Measurements from ENCODE around the gene KMT5C.

The KMT5C gene

GRCh38 chr19:55355213-55355821 is 15.6 kb downstream of the KMT5C start:
- no peak for TF ChIP-seq CTCF (IDR thresholded peaks at IDR 0.05)
- no peak overlapping the region for H3K4me3 ChIP-seq
- H3K27ac ChIP-seq, result no peak overlapping the region
- DNase-seq (ENCODE audit: low spot score), result no peak

- DNase-seq (ENCODE audit: low spot score), result no peak
- TF ChIP-seq CTCF (IDR thresholded peaks at IDR 0.05), result no peak
- Histone ChIP-seq H3K27ac (no peak overlapping the region), H3K4me3 (no peak overlapping the region)
These were observed 18.8 kb downstream of the KMT5C start for GRCh38 chr19:55358493-55358892.

- Histone ChIP-seq H3K27ac (no peak overlapping the region), H3K4me3 (no peak overlapping the region)
- no peak for TF ChIP-seq CTCF (IDR thresholded peaks at IDR 0.05)
- no peak for DNase-seq (ENCODE audit: low spot score)
These were observed 19.6 kb downstream of the KMT5C start for GRCh38 chr19:55358943-55359908.

- DNase-seq (ENCODE audit: low spot score), result no peak
- Histone ChIP-seq H3K4me3 (no peak overlapping the region), H3K27ac (no peak overlapping the region)
- TF ChIP-seq CTCF (IDR thresholded peaks at IDR 0.05), result no peak
These were observed 21.2 kb downstream of the KMT5C start for GRCh38 chr19:55360902-55361301.

GRCh38 chr19:55362174-55362989 is 22.7 kb downstream of the KMT5C start:
- TF ChIP-seq CTCF (IDR thresholded peaks at IDR 0.05), result no peak
- Histone ChIP-seq H3K4me3 (no peak overlapping the region), H3K27ac (no peak overlapping the region)
- DNase-seq (ENCODE audit: low spot score), result no peak

GRCh38 chr19:55362990-55363716 is 23.5 kb downstream of the KMT5C start, which contains the start of gene GARIN5B:
Gene GARIN5B, minus strand, starts transcription at chr19:55363260. Its CDS starts 194 bp downstream, at chr19:55363066.
- DNase-seq (ENCODE audit: low spot score), result no peak
- Histone ChIP-seq H3K4me3 (no peak within 1 kb of the TSS), H3K27ac (no peak within 1 kb of the TSS)
- TF ChIP-seq CTCF (IDR thresholded peaks at IDR 0.05), result no peak

Data from coronary artery (tissue), 2 donors.